Stimulated activated CD4-positive, alpha-beta T cell treated with anti-CD3 and anti-CD28 coated beads, Interleukin-15, amount 100 ng/mL, for 48 hours (primary cell): ENCODE results near the gene TSPAN4.

Source experiments
- DNase-seq, 2 donors: peaks; one replicate each; pipeline ENCODE4 v3.0.0-alpha.2; 2020; ENCODE audit warnings: low read depth in 2 of 2

TSPAN4 gene

GRCh38 chr11:887589-887988, 44.9 kb downstream of the TSPAN4 start:
- no peak for DNase-seq

DNA sequence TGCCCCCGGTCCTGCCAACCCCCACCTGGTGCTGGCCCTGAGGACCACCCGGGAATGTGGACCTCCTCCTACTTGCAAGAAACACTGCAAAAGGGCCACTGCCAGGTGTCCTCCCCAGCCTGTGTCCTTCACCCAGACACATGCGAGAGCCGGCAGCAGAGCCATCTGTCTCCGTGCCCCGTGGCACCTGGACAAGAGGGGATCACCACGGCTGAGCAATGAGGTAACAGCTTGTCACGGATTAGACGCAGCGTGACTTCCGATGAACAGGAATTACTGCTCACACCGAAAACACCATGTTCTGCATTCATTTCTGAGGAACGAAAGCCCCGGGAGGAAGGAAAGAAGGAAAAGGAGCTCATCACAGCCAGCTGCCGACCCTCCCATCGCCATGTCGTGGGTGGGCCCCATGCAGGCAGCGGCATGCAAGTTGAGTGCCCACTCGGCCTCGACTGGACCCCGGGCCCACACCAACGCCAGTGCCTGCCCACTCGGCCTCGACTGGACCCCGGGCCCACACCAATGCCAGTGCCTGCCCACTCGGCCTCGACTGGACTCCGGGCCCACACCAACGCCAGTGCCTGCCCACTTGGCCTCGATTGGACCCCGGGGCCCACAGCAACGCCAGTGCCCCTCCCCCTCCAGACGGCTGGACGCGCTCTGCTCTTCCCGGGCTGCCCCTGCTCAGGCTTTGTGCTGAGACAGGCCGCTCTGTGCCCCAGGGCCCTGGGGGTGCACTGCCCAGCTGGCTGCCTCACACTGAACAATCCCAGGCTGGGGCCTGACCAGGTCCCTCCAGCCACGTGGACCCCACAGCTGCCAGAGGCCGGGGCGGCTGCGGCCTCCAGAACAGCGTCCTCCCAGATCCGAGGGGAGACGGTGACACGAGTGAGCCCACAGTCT, 45.9 kb downstream of the TSPAN4 start:
- DNase-seq, result no peak

GRCh38 chr11:889257-889656, 46.6 kb downstream of the TSPAN4 start:
- no peak for DNase-seq

- no peak for DNase-seq
These were observed 47.2 kb downstream of the TSPAN4 start for GRCh38 chr11:889687-890475.

GRCh38 chr11:890794-891540, 48.3 kb downstream of the TSPAN4 start:
- no peak for DNase-seq

- DNase-seq, result no peak
These were observed 50.5 kb downstream of the TSPAN4 start for GRCh38 chr11:893008-893654.

- DNase-seq, result no peak
These were observed 52.0 kb downstream of the TSPAN4 start for GRCh38 chr11:894575-895201.

- DNase-seq, result no peak
These were observed 52.9 kb downstream of the TSPAN4 start for GRCh38 chr11:895331-896110.

GRCh38 chr11:897253-898142, 54.8 kb downstream of the TSPAN4 start:
- no peak for DNase-seq

DNA sequence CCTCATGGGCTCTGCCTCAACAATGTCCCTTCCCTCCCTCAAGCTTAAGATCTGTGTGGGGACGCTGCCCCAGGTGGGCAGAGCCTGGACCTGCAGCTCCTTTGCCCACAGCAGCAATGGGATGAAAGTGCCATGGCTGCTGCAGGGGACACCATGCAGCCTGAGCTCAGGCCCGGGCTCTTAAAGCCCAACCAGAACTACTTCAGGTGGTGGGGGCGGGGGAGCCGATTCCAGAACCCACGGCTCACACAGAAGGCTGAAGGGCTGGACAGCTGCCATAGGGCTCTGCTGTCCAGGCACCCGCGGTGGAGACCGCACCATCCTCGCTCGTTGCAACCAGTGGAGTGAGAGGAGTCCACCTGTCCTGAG, 55.5 kb downstream of the TSPAN4 start:
- no peak for DNase-seq

- no peak for DNase-seq
These were observed 56.0 kb downstream of the TSPAN4 start for GRCh38 chr11:898540-899190.

DNA sequence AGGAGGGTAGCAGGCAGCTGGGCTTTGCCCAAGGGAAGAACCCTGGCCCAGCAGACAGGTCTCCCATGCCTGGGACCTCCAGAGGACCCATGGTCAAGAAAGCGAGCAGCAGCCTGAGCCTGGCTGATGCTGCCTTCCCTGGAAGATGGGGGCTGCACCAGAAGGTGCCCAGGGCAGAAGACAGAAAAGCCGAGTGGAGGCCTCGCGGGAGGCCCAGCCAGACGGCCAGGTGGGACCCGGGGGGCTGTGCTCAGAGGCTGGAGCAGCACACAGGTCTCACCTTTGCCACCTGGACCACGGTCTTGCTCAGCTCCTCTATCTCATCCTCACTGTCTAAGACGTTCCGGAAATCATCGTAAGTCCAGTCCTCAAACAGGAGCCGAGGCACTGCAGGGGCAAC, 57.1 kb downstream of the TSPAN4 start:
- DNase-seq, result no peak

DNA sequence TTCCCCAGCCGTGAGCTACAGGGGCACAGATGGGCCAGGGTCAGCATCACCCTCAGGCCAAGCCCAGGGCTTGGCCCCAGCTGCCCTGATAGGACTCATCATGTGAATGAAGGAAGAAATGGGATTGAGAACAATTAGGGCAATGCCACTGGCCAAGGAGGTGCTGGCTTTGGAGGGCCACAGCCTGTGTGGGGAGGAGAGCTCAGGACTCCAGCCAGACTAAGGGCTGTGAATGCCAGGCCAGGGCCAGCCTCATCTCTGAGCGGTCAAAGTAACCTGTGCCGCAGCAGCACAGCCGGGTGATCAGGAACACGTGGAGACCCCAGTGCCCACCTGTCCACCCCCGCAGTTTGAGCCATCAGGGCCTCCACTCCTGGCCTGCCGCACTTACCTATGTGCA, 57.9 kb downstream of the TSPAN4 start:
- DNase-seq, result no peak

DNA sequence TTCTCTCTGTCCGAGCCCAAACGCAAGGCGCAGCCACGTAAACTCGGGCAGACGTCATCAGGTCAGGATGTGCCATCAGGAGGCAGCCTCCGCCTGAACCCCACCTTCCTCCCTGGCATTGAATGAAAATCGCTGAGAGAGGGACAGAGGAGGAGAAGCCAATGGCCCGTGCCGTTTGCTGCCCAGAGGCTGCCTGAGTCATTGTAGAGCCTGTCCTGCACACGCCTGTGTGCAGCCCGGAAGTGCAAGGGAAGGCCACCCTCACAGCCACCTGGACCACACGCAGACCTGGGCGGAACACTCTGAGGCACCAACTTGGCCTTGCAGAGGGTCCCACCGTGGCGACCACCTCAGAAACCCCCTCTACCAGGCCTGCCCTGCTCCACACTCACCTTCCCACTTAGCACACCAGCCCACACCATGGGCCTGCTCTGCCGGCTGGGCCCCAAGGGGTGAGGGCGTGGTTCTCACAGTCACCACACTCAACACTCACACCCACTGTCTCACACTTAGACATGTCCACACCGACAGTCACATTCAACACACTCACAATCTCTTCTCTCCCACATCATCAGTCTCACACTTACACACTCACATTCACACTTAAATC, 58.9 kb downstream of the TSPAN4 start:
- no peak for DNase-seq

- no peak for DNase-seq
These were observed 61.7 kb downstream of the TSPAN4 start for GRCh38 chr11:904380-904779.

GRCh38 chr11:905952-906351, 63.3 kb downstream of the TSPAN4 start:
- no peak for DNase-seq

DNA sequence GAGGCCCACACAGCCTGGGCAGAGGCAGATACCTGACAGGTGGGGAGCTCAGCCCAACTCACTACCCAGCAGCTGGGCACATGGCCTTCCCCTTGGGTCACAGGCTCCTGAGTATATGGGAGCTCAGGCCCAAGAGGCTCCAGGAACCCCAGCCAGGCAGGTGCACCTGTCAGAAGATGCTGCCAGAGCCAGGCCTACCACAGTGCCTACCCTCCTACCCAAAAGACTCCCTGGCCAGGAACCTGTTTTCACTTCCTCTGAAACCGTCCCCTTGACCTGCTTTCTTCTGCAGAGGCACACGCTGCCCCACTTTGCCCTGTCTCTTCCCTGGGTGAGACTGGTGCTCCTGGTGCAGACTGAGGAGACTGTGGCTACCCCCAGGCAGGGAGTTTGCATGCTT, 65.0 kb downstream of the TSPAN4 start:
- no peak for DNase-seq

GRCh38 chr11:908273-908672, 65.6 kb downstream of the TSPAN4 start:
- DNase-seq, result no peak

GRCh38 chr11:909406-909805, 66.8 kb downstream of the TSPAN4 start:
- no peak for DNase-seq
